GM20000 (cell line): ENCODE measurements around the gene MAPT.

Experiments used
- DNase-seq: peaks from one replicate; pipeline ENCODE4 v3.0.0; 2012; ENCODE audit warnings: low spot score
- TF ChIP-seq, protein P1 (sequence below): IDR thresholded peaks from 2 replicates; pipeline ENCODE4 v1.5.1; 2012; ENCODE audit warnings: mild to moderate bottlenecking, control low read depth; ENCODE audit errors: extremely low read depth, missing control alignments

MAPT gene

GRCh38 chr17:46061435-46061834 lies 167.1 kb downstream of the MAPT start:
- no peak for DNase-seq
- TF ChIP-seq, protein P1, sequence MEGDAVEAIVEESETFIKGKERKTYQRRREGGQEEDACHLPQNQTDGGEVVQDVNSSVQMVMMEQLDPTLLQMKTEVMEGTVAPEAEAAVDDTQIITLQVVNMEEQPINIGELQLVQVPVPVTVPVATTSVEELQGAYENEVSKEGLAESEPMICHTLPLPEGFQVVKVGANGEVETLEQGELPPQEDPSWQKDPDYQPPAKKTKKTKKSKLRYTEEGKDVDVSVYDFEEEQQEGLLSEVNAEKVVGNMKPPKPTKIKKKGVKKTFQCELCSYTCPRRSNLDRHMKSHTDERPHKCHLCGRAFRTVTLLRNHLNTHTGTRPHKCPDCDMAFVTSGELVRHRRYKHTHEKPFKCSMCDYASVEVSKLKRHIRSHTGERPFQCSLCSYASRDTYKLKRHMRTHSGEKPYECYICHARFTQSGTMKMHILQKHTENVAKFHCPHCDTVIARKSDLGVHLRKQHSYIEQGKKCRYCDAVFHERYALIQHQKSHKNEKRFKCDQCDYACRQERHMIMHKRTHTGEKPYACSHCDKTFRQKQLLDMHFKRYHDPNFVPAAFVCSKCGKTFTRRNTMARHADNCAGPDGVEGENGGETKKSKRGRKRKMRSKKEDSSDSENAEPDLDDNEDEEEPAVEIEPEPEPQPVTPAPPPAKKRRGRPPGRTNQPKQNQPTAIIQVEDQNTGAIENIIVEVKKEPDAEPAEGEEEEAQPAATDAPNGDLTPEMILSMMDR = no peak

DNA sequence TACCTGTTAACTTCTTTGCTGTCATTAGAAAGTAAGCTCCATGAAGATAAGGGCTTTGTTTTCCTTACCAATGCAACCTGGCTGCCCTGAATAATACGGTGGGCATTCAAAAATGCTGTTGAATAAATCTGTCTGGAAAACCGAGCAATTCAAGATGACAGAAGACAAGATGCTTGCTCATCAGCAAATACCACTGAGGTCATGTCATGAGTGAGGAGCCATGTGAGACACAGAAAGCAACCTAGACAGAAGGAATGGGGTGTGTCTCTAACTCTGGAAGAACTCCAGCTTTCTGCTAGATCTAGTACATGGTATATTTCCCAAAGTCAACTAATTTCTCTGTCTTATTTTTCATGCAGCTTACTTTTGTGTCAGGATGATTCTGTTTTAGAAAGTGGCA lies 168.9 kb downstream of the MAPT start:
- DNase-seq = no peak
- TF ChIP-seq, protein P1 = no peak

DNA sequence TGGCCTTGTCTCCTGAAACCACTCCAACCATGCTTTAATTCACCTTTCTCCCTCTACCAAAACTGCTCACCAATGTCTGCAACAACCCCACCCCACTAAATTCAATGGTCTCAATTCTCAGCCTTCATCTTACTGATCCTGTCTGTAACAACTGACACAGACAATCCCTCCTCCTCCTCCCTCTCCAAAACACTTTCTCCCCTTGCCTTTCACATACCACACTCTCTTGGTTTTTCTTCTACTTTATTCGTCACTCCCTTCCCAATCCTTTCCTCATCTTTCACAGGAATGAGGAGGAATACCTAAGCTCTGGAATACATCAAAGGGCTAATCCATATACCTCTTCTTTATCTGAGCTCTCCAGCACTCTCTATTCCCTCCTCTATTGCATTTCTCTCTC lies 170.1 kb downstream of the MAPT start:
- TF ChIP-seq, protein P1 = no peak
- no peak for DNase-seq

GRCh38 chr17:46071796-46072195 lies 177.4 kb downstream of the MAPT start:
- DNase-seq = no peak
- TF ChIP-seq, protein P1 = no peak

DNA sequence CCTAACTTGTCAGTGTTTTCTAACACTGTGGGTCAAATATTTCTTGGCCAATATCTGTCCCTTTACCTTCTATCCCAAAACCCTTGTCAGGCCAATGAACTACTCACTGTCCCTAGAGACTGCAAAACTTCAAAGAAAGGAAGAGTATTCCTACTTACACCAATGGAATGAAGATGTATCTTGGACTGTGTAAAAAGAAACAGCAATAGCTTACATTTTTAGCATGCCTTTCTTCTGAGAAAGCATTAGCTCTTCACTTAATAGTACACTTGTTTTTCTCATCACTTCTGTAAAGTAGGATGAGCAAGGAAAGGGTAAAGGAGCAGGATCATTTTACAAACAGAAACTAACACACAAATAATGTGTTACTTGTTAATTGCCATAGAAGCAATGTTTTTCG lies 178.6 kb downstream of the MAPT start:
- TF ChIP-seq, protein P1 = no peak
- no peak for DNase-seq

DNA sequence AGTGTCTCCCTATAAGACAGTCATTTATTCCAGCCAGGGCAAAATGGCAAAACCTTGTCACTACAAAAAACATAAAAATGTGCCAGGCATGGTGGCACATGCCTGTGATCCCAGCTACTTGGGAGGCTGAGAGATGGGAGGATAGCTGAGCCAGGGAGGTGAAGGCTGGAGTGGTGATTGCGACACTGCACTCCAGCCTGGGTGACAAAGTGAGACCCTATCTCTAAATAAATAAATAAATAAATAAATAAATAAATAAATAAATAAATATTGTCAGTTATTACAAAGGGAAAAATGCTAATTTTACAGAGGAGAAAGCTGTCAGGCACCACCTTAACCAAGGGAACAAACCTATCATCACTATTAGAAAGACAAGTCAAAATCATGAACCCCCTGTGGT lies 180.2 kb downstream of the MAPT start:
- no peak for DNase-seq
- TF ChIP-seq, protein P1 = no peak
